Astrocyte of the cerebellum (primary cell): ENCODE data around the gene GMIP.

Source experiments
- DNase-seq: peaks from one replicate; pipeline ENCODE4 v3.0.0-alpha.2; 2011; ENCODE audit warnings: low read depth
- H3K4me3 ChIP-seq: 2 replicates; pipeline ENCODE4 v1.5.1; 2011; ENCODE audit warnings: mild to moderate bottlenecking, low read depth, low read length, moderate library complexity
- in situ Hi-C: cut with HindIII; loops from 2 replicates; pipeline ENCODE4 v1.10.0; 2017; ENCODE audit warnings: low sequenced_read_pairs
- TF ChIP-seq, protein P1 (sequence below): IDR thresholded peaks from 2 replicates; pipeline ENCODE4 v1.5.1; 2012; ENCODE audit warnings: low read length, low read depth, moderate library complexity, mild to moderate bottlenecking; ENCODE audit errors: missing control alignments

GMIP gene

DNA sequence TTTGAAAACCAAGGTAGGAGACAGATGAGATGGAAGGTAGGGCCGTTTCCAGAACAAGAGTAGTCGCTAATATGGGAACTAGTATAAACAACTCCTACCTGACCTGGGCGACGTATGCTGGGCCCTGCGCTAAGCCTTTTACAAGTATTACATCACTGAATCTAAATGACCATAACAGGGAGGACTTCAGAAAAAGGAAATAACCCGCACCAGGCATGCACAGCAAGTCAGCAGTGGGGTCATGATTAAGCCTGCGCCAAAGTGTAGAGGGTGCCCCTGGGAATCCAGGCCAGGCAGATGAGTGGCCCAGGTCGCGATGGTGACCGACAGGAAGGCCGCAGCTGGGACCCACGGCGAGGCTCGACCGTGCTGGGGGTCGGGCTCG lies 19.4 kb upstream of the GMIP start:
- in situ Hi-C loops, result no loop called here
- TF ChIP-seq, protein P1, sequence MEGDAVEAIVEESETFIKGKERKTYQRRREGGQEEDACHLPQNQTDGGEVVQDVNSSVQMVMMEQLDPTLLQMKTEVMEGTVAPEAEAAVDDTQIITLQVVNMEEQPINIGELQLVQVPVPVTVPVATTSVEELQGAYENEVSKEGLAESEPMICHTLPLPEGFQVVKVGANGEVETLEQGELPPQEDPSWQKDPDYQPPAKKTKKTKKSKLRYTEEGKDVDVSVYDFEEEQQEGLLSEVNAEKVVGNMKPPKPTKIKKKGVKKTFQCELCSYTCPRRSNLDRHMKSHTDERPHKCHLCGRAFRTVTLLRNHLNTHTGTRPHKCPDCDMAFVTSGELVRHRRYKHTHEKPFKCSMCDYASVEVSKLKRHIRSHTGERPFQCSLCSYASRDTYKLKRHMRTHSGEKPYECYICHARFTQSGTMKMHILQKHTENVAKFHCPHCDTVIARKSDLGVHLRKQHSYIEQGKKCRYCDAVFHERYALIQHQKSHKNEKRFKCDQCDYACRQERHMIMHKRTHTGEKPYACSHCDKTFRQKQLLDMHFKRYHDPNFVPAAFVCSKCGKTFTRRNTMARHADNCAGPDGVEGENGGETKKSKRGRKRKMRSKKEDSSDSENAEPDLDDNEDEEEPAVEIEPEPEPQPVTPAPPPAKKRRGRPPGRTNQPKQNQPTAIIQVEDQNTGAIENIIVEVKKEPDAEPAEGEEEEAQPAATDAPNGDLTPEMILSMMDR, result no peak
- peak overlapping the region; percentile 92 for H3K4me3 ChIP-seq
- no peak for DNase-seq

- TF ChIP-seq, protein P1, result no peak
- peak overlapping the region; percentile 92 for H3K4me3 ChIP-seq
- in situ Hi-C loops, result no loop called here
- DNase-seq, result no peak
Observed at GRCh38 chr19:19662344-19662743, 18.9 kb upstream of the GMIP start.

DNA sequence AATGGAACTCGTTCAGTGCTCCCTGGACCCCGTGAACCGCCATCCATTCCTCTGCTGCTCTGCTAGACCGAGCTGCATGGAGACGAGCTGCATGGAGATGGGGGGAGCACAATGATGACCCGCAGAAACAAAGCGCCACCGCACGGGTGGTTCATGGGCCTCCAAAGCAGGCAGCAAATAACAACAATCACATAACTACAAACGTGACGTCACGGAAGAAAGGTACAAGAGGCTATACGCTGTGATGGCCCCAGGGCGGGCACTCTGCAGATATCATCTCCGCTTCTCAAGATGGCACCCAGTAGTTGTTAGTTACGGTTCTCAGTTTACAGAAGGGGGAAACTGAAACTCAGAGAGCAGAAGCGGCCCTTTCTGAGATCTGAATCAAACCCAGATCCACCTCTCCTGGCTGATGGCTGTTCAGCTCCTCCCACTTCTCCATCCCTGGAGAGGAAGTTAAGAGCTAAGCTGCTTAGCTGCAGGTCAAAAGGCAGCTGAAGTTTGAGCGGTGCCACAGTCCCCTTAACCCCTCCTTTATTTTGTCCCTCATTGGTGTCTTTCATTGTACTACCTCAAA lies 18.3 kb upstream of the GMIP start:
- in situ Hi-C loops, result no loop called here
- DNase-seq, result no peak
- TF ChIP-seq, protein P1, result no peak
- H3K4me3 ChIP-seq, result no peak overlapping the region

DNA sequence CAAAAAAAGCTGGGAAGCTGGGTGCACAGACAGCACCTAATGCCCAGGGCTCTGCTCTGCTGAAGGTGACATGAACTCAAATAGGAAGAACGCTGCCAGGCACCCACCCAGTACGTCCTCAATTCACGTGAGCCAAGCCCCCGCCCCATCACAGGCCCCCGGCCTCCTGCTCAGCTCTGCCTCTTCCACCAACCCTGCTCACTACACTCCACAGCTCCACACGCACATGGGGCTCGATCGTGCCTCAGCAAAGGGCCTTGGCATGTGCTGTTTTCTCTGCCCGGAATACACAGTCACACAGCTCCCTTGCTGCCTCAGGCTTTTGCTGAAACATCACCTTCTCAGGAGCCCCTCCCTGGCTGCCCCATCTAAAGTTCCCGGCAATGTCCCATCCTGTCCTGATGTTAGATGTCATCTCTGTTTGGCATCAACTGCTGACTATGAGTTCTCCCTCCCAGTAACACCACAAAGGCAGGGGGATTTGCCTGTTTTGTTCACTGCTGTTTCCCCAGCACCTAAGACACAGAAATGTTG lies 17.8 kb upstream of the GMIP start:
- no peak overlapping the region for H3K4me3 ChIP-seq
- DNase-seq, result no peak
- in situ Hi-C loops, result no loop called here

GRCh38 chr19:19659646-19660245 lies 16.3 kb upstream of the GMIP start:
- in situ Hi-C loops, result no loop called here
- TF ChIP-seq, protein P1, result no peak
- DNase-seq, result no peak
- H3K4me3 ChIP-seq, result no peak overlapping the region

More for the DNA sequence above, 17.8 kb upstream of the GMIP start:
- TF ChIP-seq, protein P1, result no peak

GRCh38 chr19:19657397-19657783 lies 13.9 kb upstream of the GMIP start:
- TF ChIP-seq, protein P1, result no peak
- in situ Hi-C loops, result no loop called here
- no peak overlapping the region for H3K4me3 ChIP-seq
- DNase-seq, result no peak
